A673 (cell line): ENCODE results near the gene POC5. TPM values are rescaled to one million over a fixed set of nuclear protein-coding genes. Genes with fewer than 3 reads are reported as not detected.
"Not testable (repeated sequence)": the region's sequence is repeated elsewhere in the genome, so short reads cannot be mapped to it uniquely, and the experiment has no call there.

Experiments
- BruUV-seq: library from RNA; stranded (reverse); fragments of 400-500 nt; replicated peaks from 2 replicates; lab custom pipeline; 2021; lab: Mats Ljungman, UMichigan
- CTCF ChIA-PET: fragments of 300-600 bp; sonication (Branson Sonifier 250); formaldehyde crosslinking; loops from one replicate; lab custom pipeline; 2022; ENCODE audit warnings: antibody characterized with exemption; lab: Charles Lee
- POLR2A ChIA-PET: fragments of 300-600 bp; sonication (Branson Sonifier 250); formaldehyde crosslinking; loops from one replicate; lab custom pipeline; 2022; ENCODE audit warnings: antibody characterized with exemption; ENCODE audit not compliant: low non-redundant PET; lab: Charles Lee
- DNase-seq: peaks from one replicate; pipeline ENCODE4 v3.0.0-alpha.2; 2015; ENCODE audit warnings: low spot score
- H3K27ac ChIP-seq: fragments of 200-600 bp; sonication (generic); 2 replicates; pipeline ENCODE4 v1.5.1; 2016; ENCODE audit warnings: mixed run types, low read depth, mild to moderate bottlenecking, mixed read lengths, antibody characterized with exemption, low read length; ENCODE audit not compliant: poor library complexity, severe bottlenecking
- H3K27me3 ChIP-seq: fragments of 200-600 bp; sonication (generic); replicated peaks from 2 replicates; pipeline ENCODE4 v1.6.1; 2017; ENCODE audit warnings: mixed run types, low read depth, mild to moderate bottlenecking, mixed read lengths, antibody characterized with exemption, low read length; ENCODE audit not compliant: insufficient read depth, poor library complexity
- H3K36me3 ChIP-seq: fragments of 200-600 bp; sonication (generic); 2 replicates; pipeline ENCODE4 v1.6.1; 2016; ENCODE audit warnings: mixed run types, mild to moderate bottlenecking, mixed read lengths, antibody characterized with exemption, low read length; ENCODE audit not compliant: insufficient read depth, poor library complexity, severe bottlenecking
- H3K4me1 ChIP-seq: fragments of 200-600 bp; sonication (generic); 2 replicates; pipeline ENCODE4 v1.6.1; 2017; ENCODE audit warnings: mixed run types, mild to moderate bottlenecking, mixed read lengths, antibody characterized with exemption, low read length; ENCODE audit not compliant: insufficient read depth, poor library complexity, severe bottlenecking
- H3K4me3 ChIP-seq: fragments of 200-600 bp; sonication (generic); 2 replicates; pipeline ENCODE4 v1.5.1; 2016; ENCODE audit warnings: low read depth, mixed run types, mild to moderate bottlenecking, mixed read lengths, low read length; ENCODE audit not compliant: poor library complexity, severe bottlenecking
- H3K9me3 ChIP-seq: fragments of 200-600 bp; sonication (generic); 2 replicates; pipeline ENCODE4 v1.6.1; 2016; ENCODE audit warnings: mixed run types, low read depth, mild to moderate bottlenecking, mixed read lengths, antibody characterized with exemption, low read length; ENCODE audit not compliant: poor library complexity, severe bottlenecking
- CTCF ChIP-seq: fragments of 300-800, 200-600 bp; sonication (generic); conservative IDR thresholded peaks from 2 replicates; pipeline ENCODE4 v1.5.1; 2017; ENCODE audit warnings: low read depth, mild to moderate bottlenecking, antibody characterized with exemption, low read length, moderate library complexity, mixed read lengths
- EZH2 ChIP-seq: fragments of 200-600 bp; sonication (generic); IDR thresholded peaks from 2 replicates; pipeline ENCODE4 v1.6.1; 2017; ENCODE audit warnings: borderline replicate concordance, low read depth, mild to moderate bottlenecking, mixed read lengths, antibody characterized with exemption, low read length; ENCODE audit not compliant: poor library complexity, severe bottlenecking
- intact Hi-C: fragments of 100-400 bp; cut with micrococcal nuclease; formaldehyde crosslinking; loops from one replicate; pipeline ENCODE4 v1.10.0; 2022; ENCODE audit not compliant: unreplicated experiment
- total RNA-seq: library from RNA; stranded (reverse); gene quantifications from 2 replicates; pipeline ENCODE4 v1.2.3, GENCODE V29; 2021

Gene POC5
- total RNA-seq, 1 experiment from 2014 or later = 28.5 TPM

DNA sequence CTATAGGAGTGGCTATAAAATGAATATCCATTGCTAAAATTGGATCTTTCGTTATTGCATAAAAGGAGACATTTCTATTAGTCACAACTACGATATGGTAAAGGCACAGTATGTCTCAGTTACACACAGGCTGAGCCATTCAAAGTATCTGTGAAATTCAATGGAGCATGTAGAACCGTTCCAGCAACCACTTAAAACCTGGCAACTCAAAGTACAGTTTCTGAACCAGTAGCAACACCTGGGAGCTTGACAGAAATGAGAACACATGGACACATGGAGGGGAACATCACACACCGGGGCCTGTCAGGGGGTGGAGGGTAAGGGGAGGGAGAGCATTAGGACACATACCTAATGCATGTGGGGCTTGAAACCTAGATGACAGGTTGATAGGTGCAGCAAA lies 15.4 kb downstream of the POC5 start:
- POLR2A ChIA-PET = no interaction called here
- Histone ChIP-seq H3K27ac (no peak overlapping the region), H3K27me3 (no peaks in the 10 kb centered on the region), H3K9me3 (no peaks in the 10 kb centered on the region), H3K36me3 (peaks cover 20% of the 10 kb centered on the region), H3K4me3 (no peak overlapping the region), H3K4me1 (no peaks in the 10 kb centered on the region)
- no peak for DNase-seq
- CTCF ChIA-PET = no interaction called here
- BruUV-seq = no TSS peak
- TF ChIP-seq EZH2 (no peak), CTCF (no peak)
- intact Hi-C loops = no loop called here

- intact Hi-C loops, H3K27me3 ChIP-seq, CTCF ChIA-PET, H3K4me3 ChIP-seq, DNase-seq, H3K27ac ChIP-seq, H3K4me1 ChIP-seq, POLR2A ChIA-PET, BruUV-seq, H3K9me3 ChIP-seq: not testable (repeated sequence)
- peaks cover 13% of the 10 kb centered on the region for H3K36me3 ChIP-seq
These were observed 21.5 kb downstream of the POC5 start for GRCh38 chr5:75695472-75696351.

DNA sequence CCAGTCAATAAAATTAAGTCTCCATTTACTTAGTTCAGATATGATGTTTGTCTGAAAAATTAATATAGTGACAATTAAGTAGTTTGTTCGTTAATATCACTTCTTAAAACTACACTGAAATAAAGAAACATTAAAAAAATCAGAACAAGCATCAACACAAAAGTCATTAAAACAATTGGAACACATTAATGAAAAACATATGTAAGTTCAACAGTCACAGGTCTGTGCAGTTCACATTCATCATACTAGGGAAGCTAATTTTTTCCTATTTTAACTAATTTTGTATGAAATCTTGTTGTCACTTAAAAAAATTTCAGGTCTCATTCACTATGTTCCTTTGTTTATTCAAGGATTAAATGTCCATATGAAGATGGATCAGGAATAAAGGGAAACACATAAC lies 22.5 kb downstream of the POC5 start:
- no peak overlapping the region for H3K4me3 ChIP-seq
- no peaks in the 10 kb centered on the region for H3K4me1 ChIP-seq
- no peak for DNase-seq
- H3K36me3 ChIP-seq = peaks cover 13% of the 10 kb centered on the region
- ChIA-PET POLR2A (no interaction called here), CTCF (no interaction called here)
- no TSS peak for BruUV-seq
- intact Hi-C loops = no loop called here
- TF ChIP-seq CTCF = no peak
- no peaks in the 10 kb centered on the region for H3K27me3 ChIP-seq
- no peaks in the 10 kb centered on the region for H3K9me3 ChIP-seq
- H3K27ac ChIP-seq = no peak overlapping the region

DNA sequence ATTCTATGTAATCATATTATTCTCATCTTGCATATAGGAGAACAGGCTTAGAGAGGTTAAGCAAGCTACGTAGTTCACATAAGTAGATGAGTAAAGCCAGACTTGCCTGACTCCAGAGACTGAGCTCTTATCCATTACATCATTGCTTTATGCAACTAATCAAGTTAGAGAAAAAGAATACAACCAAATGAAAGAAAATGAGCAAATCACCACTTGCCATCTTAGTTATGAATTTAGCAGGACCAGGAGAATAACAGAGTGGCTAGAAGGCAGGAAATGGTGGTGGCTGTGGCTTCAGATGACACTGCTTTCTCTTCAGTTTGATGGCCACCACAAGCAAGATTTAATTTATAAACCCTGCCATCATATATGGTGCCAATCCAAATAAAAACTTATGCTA lies 26.6 kb downstream of the POC5 start:
- no peak for DNase-seq
- H3K27ac ChIP-seq = no peak overlapping the region
- CTCF ChIA-PET = no interaction called here
- intact Hi-C loops = no loop called here
- peaks cover 37% of the 10 kb centered on the region for H3K36me3 ChIP-seq
- no peaks in the 10 kb centered on the region for H3K9me3 ChIP-seq
- POLR2A ChIA-PET = no interaction called here
- H3K4me1 ChIP-seq = no peaks in the 10 kb centered on the region
- no peaks in the 10 kb centered on the region for H3K27me3 ChIP-seq
- H3K4me3 ChIP-seq = no peak overlapping the region
- no peak for TF ChIP-seq EZH2
- no peak for TF ChIP-seq CTCF
- no TSS peak for BruUV-seq
